Measurements from ENCODE around the gene LAPTM5. TPM values are rescaled to one million over a fixed set of nuclear protein-coding genes. Genes with fewer than 3 reads are reported as not detected.
"Not testable (repeated sequence)": the region's sequence is repeated elsewhere in the genome, so short reads cannot be mapped to it uniquely, and the experiment has no call there.

The LAPTM5 gene
- polyA plus RNA-seq, 1 donor, result 13.9 TPM

- DNase-seq (ENCODE audit: low read depth), result no peak
Observed at GRCh38 chr1:30771005-30771404, 13.4 kb upstream of the LAPTM5 start.

GRCh38 chr1:30770150-30770549, 12.6 kb upstream of the LAPTM5 start:
- no peak for DNase-seq (ENCODE audit: low read depth)

GRCh38 chr1:30768830-30769718, 11.5 kb upstream of the LAPTM5 start:
- DNase-seq (ENCODE audit: low read depth), result no peak

- DNase-seq (ENCODE audit: low read depth), result no peak
Observed at GRCh38 chr1:30768159-30768829, 10.7 kb upstream of the LAPTM5 start.

- not testable (repeated sequence) for DNase-seq (ENCODE audit: low read depth)
Observed at GRCh38 chr1:30766948-30767347, 9.4 kb upstream of the LAPTM5 start.

- no peak for DNase-seq (ENCODE audit: low read depth)
Observed at GRCh38 chr1:30765556-30766434, 8.2 kb upstream of the LAPTM5 start.

GRCh38 chr1:30764939-30765555, 7.5 kb upstream of the LAPTM5 start:
- no peak for DNase-seq (ENCODE audit: low read depth)

GRCh38 chr1:30764396-30764795, 6.8 kb upstream of the LAPTM5 start:
- no peak for DNase-seq (ENCODE audit: low read depth)

GRCh38 chr1:30763651-30764248, 6.2 kb upstream of the LAPTM5 start:
- no peak for DNase-seq (ENCODE audit: low read depth)

GRCh38 chr1:30762930-30763650, 5.5 kb upstream of the LAPTM5 start:
- DNase-seq (ENCODE audit: low read depth), result no peak

GRCh38 chr1:30762152-30762929, 4.8 kb upstream of the LAPTM5 start:
- DNase-seq (ENCODE audit: low read depth), result no peak

GRCh38 chr1:30761381-30762151, 4.0 kb upstream of the LAPTM5 start:
- DNase-seq (ENCODE audit: low read depth), result no peak

- DNase-seq (ENCODE audit: low read depth), result no peak
Observed at GRCh38 chr1:30760596-30761324, 3.2 kb upstream of the LAPTM5 start.

- DNase-seq (ENCODE audit: low read depth), result no peak
Observed at GRCh38 chr1:30759718-30760281, 2.2 kb upstream of the LAPTM5 start.

GRCh38 chr1:30758785-30759380, 1.3 kb upstream of the LAPTM5 start:
- no peak for DNase-seq (ENCODE audit: low read depth)

GRCh38 chr1:30758121-30758688, 631 bp upstream of the LAPTM5 start:
- DNase-seq (ENCODE audit: low read depth), result no peak

Data from forelimb muscle (tissue), 1 donor.